Measurements from ENCODE around the gene NUTM2D.
A peak's percentile ranks its signal among the peaks of the same experiment; 100 is the strongest.
"Not testable (repeated sequence)": the region's sequence is repeated elsewhere in the genome, so short reads cannot be mapped to it uniquely, and the experiment has no call there.

NUTM2D gene

GRCh38 chr10:87374091-87374490, 16.5 kb downstream of the NUTM2D start:
- peak; percentile 11 for DNase-seq

- not testable (repeated sequence) for DNase-seq
These were observed 21.6 kb downstream of the NUTM2D start for GRCh38 chr10:87379115-87379514.

GRCh38 chr10:87383149-87383857, 25.8 kb downstream of the NUTM2D start:
- DNase-seq: not testable (repeated sequence)

- not testable (repeated sequence) for DNase-seq
These were observed 26.7 kb downstream of the NUTM2D start for GRCh38 chr10:87384283-87384682.

- not testable (repeated sequence) for DNase-seq
These were observed 28.3 kb downstream of the NUTM2D start for GRCh38 chr10:87385762-87386360.

GRCh38 chr10:87391360-87391759, 33.8 kb downstream of the NUTM2D start:
- not testable (repeated sequence) for DNase-seq

GRCh38 chr10:87396206-87396605, 38.7 kb downstream of the NUTM2D start:
- DNase-seq: not testable (repeated sequence)

- DNase-seq: not testable (repeated sequence)
These were observed 40.9 kb downstream of the NUTM2D start for GRCh38 chr10:87398436-87398835.

- DNase-seq: not testable (repeated sequence)
These were observed 50.2 kb downstream of the NUTM2D start for GRCh38 chr10:87407516-87408467.

GRCh38 chr10:87413921-87414320, 56.4 kb downstream of the NUTM2D start:
- DNase-seq: not testable (repeated sequence)

Data from amniotic stem cell (primary cell).